Lung (tissue), 12 donors: Measurements from ENCODE around the gene MIP. TPM values are rescaled to one million over a fixed set of nuclear protein-coding genes. Genes with fewer than 3 reads are reported as not detected.
A peak's percentile ranks its signal among the peaks of the same experiment; 100 is the strongest.

Source experiments
- ATAC-seq: fragments of 200-7000 bp; cut with Tn5 transposase; one replicate; pipeline ENCODE4 v1.9.1; 2020; ENCODE audit warnings: moderate number of reproducible peaks; ENCODE audit not compliant: insufficient read depth, low FRiP score
- DNase-seq, 3 donors: peaks; one replicate each; pipeline ENCODE4 v3.0.0-alpha.2; 2013 to 2017
- H3K27ac ChIP-seq, 2 donors: one replicate each; pipeline ENCODE4 v1.5.1; 2013; ENCODE audit warnings: mild to moderate bottlenecking in 2 of 2, moderate library complexity in 2 of 2, control low read depth in 1 of 2, inconsistent platforms in 1 of 2, low read depth in 1 of 2, low read length in 1 of 2
- H3K27me3 ChIP-seq, 3 donors: one replicate each; pipeline ENCODE4 v1.5.1; 2013; ENCODE audit warnings: low read length in 2 of 3; ENCODE audit not compliant: control insufficient read depth in 3 of 3, insufficient read depth in 3 of 3
- H3K36me3 ChIP-seq, 4 donors: one replicate each; pipeline ENCODE4 v1.5.1; 2013; ENCODE audit warnings: low read length in 4 of 4, mild to moderate bottlenecking in 1 of 4, moderate library complexity in 1 of 4; ENCODE audit not compliant: control insufficient read depth in 4 of 4, insufficient read depth in 4 of 4
- H3K4me1 ChIP-seq, 5 donors: one replicate each; pipeline ENCODE4 v1.5.1; 2013; ENCODE audit warnings: low read length in 5 of 5, mild to moderate bottlenecking in 2 of 5, moderate library complexity in 1 of 5; ENCODE audit not compliant: control insufficient read depth in 5 of 5, insufficient read depth in 5 of 5
- H3K4me3 ChIP-seq: one replicate; pipeline ENCODE4 v1.5.1; 2013; ENCODE audit warnings: mild to moderate bottlenecking, control low read depth, moderate library complexity
- H3K9ac ChIP-seq, 2 donors: one replicate each; pipeline ENCODE4 v1.5.1; 2013; ENCODE audit warnings: low read length in 2 of 2, control low read depth in 1 of 2; ENCODE audit not compliant: insufficient read depth in 1 of 2
- H3K9me3 ChIP-seq, 4 donors: one replicate each; pipeline ENCODE4 v1.5.1; 2013; ENCODE audit warnings: low read length in 3 of 4, mild to moderate bottlenecking in 1 of 4, moderate library complexity in 1 of 4; ENCODE audit not compliant: control insufficient read depth in 4 of 4, insufficient read depth in 3 of 4
- WGBS, 2 donors: extraction: QIAGEN DNeasy Blood & Tissue Kit; methylation state at CpG; one replicate each; pipeline ENCODE4 v1.1.7; 2013; 5-methylcytosine and 5-hydroxymethylcytosine counted together
- polyA plus RNA-seq, 2 donors: library from polyadenylated mRNA; stranded (reverse); fragments of 200-250 nt; gene quantifications; one replicate each; pipeline ENCODE4 v1.2.1, GENCODE V29; 2013
- total RNA-seq, 2 donors: library from RNA; depleted of rRNA in 1 of 2; stranded (reverse); fragments of >200 nt in 1 of 2; gene quantifications; one replicate each; pipeline ENCODE4 v1.2.1, GENCODE V29; 2014 to 2021
- TF ChIP-seq, protein P1 (sequence below): IDR thresholded peaks from 2 replicates; pipeline ENCODE4 v1.5.1; 2012; ENCODE audit warnings: mild to moderate bottlenecking; ENCODE audit errors: control extremely low read depth, extremely low read depth
- donor health status: control.
- donor health status: control.
- donor health status: Bipolar disorder and iron deficiency.
- donor health status: healthy.
- donor health status: DM: yes; HTN: yes; CAD: no.

The MIP gene
- total and polyA plus RNA-seq, 4 donors: 0.06 to 0.08 TPM; not detected in 2

GRCh38 chr12:56474389-56474788, 19.9 kb upstream of the MIP start:
- WGBS, 2 donors: 90 to 93% methylated on average over 9 of the region's 9 CpGs
- H3K27ac ChIP-seq: peak overlapping the region in 1 of 2 donors; percentile 5
- peaks cover 0 to 2% (median under 1%) of the 10 kb centered on the region in 4 donors for H3K36me3 ChIP-seq
- H3K9me3 ChIP-seq: no peaks in the 10 kb centered on the region
- no peaks in the 10 kb centered on the region for H3K27me3 ChIP-seq
- TF ChIP-seq, protein P1, sequence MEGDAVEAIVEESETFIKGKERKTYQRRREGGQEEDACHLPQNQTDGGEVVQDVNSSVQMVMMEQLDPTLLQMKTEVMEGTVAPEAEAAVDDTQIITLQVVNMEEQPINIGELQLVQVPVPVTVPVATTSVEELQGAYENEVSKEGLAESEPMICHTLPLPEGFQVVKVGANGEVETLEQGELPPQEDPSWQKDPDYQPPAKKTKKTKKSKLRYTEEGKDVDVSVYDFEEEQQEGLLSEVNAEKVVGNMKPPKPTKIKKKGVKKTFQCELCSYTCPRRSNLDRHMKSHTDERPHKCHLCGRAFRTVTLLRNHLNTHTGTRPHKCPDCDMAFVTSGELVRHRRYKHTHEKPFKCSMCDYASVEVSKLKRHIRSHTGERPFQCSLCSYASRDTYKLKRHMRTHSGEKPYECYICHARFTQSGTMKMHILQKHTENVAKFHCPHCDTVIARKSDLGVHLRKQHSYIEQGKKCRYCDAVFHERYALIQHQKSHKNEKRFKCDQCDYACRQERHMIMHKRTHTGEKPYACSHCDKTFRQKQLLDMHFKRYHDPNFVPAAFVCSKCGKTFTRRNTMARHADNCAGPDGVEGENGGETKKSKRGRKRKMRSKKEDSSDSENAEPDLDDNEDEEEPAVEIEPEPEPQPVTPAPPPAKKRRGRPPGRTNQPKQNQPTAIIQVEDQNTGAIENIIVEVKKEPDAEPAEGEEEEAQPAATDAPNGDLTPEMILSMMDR: no peak
- H3K4me1 ChIP-seq: peaks cover 0 to 6% (median 5%) of the 10 kb centered on the region in 5 donors
- DNase-seq: no peak
- H3K4me3 ChIP-seq: no peak overlapping the region
- no peak overlapping the region for H3K9ac ChIP-seq
- no peak for ATAC-seq

GRCh38 chr12:56469007-56469930, 14.8 kb upstream of the MIP start:
- peak overlapping the region; percentile 87 to 98 for H3K9ac ChIP-seq
- no peaks in the 10 kb centered on the region for H3K27me3 ChIP-seq
- no peak for ATAC-seq
- H3K9me3 ChIP-seq: no peaks in the 10 kb centered on the region
- peak overlapping the region; percentile 82 for H3K4me3 ChIP-seq
- peak in 2 of 3 donors; percentile 6 to 21 for DNase-seq
- peak overlapping the region; percentile 89 to 91 for H3K27ac ChIP-seq
- H3K36me3 ChIP-seq: peaks cover 0 to 2% (median under 1%) of the 10 kb centered on the region in 4 donors
- TF ChIP-seq, protein P1: no peak
- peaks cover 0 to 10% (median 9%) of the 10 kb centered on the region in 5 donors for H3K4me1 ChIP-seq
- 39 to 40% methylated on average over 19 of the region's 19 CpGs for WGBS, 2 donors

DNA sequence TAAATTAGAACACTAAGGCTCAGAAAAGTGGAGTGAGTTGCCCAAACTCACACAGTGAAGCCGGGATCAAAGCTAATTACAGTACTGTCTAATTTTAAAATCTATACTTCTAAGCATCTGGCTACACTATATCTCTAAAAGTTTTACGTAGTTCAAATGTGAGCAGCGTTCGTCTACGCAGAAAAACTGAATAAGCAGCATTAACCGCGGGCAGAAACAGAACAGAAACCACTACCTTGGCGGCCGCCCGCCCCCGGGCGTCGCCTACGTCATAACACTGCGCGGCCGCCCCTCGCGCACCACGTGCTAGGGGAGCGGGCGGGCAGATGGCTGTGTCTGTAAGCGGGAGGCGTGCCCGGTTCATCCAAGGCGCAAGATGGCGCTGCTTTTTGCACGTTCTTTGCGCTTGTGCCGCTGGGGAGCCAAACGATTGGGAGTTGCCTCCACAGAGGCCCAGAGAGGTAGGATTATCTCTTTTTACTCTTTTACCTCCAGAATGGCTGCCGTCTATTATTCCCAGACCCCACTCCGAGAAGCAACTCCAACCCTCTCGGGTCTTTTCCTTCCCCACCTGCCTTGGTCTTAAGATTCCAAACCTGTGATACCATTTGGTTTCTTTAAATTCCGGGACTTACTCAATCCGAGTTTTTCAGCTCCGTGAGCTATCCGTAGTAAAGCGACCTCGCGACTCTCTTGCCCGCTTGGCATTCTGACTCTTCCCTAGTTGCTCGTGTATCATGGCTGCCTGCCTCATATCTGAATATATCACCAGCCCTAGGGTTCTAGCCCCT, 14.0 kb upstream of the MIP start, which contains the start of gene SPRYD4:
TSS of gene SPRYD4 (plus strand) at position 363 of the 791 bp plus-strand sequence. CDS start at position 377, 14 bp downstream.
- peak; percentile 96 for ATAC-seq
- 0 to 1% methylated on average over 43 of the region's 43 CpGs for WGBS, 2 donors
- Histone ChIP-seq H3K4me1 (peaks cover 0 to 13% (median 9%) of the 10 kb centered on the region in 5 donors), H3K27me3 (no peaks in the 10 kb centered on the region), H3K9me3 (no peaks in the 10 kb centered on the region), H3K4me3 (peak within 1 kb of the TSS; percentile 82), H3K36me3 (peaks cover 0 to 2% (median under 1%) of the 10 kb centered on the region in 4 donors), H3K9ac (peak within 1 kb of the TSS; percentile 87 to 98), H3K27ac (peak within 1 kb of the TSS; percentile 89 to 91)
- TF ChIP-seq, protein P1: peak; percentile 34
- DNase-seq: peak; percentile 95 to 97 (median 95)
